GM12873 (cell line): ENCODE data around the gene RALGDS.
A peak's percentile ranks its signal among the peaks of the same experiment; 100 is the strongest.

ENCODE experiments used
- TF ChIP-seq, protein P1 (sequence below): IDR thresholded peaks from 2 replicates; pipeline ENCODE4 v1.5.1; 2012; ENCODE audit warnings: low read depth, mild to moderate bottlenecking, moderate library complexity, low read length, control low read depth; ENCODE audit not compliant: insufficient read depth; ENCODE audit errors: missing control alignments

RALGDS gene

DNA sequence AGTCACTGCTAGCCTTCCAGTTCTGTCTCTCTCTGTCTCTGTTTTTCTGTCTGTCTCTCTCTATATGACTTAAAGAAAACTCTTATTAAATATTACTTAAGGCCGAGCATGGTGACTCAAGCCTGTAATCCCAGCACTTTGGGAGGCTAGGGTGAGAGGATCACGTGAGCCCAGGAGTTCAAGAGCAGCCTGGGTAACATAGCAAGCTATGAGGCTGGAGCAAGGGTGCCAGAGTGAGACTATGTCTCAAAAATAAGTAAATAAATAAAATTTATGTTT is 44.4 kb upstream of the RALGDS start:
- TF ChIP-seq, protein P1, sequence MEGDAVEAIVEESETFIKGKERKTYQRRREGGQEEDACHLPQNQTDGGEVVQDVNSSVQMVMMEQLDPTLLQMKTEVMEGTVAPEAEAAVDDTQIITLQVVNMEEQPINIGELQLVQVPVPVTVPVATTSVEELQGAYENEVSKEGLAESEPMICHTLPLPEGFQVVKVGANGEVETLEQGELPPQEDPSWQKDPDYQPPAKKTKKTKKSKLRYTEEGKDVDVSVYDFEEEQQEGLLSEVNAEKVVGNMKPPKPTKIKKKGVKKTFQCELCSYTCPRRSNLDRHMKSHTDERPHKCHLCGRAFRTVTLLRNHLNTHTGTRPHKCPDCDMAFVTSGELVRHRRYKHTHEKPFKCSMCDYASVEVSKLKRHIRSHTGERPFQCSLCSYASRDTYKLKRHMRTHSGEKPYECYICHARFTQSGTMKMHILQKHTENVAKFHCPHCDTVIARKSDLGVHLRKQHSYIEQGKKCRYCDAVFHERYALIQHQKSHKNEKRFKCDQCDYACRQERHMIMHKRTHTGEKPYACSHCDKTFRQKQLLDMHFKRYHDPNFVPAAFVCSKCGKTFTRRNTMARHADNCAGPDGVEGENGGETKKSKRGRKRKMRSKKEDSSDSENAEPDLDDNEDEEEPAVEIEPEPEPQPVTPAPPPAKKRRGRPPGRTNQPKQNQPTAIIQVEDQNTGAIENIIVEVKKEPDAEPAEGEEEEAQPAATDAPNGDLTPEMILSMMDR: no peak

GRCh38 chr9:133164191-133164590 is 43.2 kb upstream of the RALGDS start:
- TF ChIP-seq, protein P1: no peak

GRCh38 chr9:133163504-133164172 is 42.6 kb upstream of the RALGDS start, which contains the start of gene GBGT1:
Gene GBGT1 (minus strand): TSS chr9:133163914. CDS start chr9:133162412, 1,502 bp downstream.
- TF ChIP-seq, protein P1: no peak

DNA sequence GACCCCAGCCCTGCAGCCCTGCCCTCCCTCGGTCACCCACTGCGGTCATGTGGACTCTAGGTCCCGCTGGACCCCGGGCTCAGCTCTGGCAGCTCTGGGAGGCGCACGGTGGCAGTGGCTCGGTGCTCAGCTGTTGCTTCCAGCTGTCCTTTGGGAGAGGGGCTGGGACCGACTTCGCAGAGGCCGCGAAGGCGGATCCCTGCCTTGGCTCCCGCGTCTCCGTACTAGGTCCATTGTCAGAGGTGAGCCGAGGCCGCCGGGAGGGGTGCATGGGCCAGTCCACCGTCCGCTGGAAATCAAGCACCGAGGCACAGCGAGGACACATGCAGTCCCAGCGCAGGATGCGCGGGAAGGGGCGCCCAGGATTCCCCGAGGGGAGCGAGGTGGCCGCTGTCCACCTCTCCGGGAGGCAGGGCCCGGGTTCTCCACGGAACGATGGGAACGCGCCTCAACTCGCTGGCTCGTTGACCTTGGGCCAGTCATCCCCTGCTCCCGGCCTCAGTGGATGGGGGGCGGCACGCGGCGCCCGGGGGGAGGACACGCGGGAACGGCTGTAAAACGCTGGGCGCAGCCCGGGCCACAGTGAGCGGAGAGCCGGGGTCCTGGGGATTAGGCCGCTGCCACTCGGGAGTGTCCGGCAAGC is 41.9 kb upstream of the RALGDS start:
- TF ChIP-seq, protein P1: no peak

DNA sequence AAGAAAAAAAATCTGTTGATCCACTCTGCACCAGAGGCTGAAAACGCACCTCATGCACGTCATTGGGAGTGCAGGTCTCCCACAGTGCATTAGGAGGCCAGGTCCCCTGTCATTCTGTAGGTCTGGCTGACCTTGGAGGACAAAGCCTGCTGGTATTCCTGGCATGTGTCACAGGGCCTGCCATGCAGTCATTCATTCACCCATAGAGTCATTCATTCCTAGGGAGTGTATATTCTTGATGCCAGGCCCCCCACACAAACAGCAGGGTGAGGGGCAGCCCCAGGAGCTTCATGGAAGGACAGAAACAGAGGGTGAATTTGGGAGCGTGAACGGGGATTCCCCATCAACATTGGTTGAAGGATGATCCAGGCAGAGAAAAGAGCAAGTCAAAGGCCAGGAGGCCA is 40.5 kb upstream of the RALGDS start:
- TF ChIP-seq, protein P1: no peak

- TF ChIP-seq, protein P1: peak; percentile 95
Measured at GRCh38 chr9:133160742-133161546, 39.9 kb upstream of the RALGDS start.

DNA sequence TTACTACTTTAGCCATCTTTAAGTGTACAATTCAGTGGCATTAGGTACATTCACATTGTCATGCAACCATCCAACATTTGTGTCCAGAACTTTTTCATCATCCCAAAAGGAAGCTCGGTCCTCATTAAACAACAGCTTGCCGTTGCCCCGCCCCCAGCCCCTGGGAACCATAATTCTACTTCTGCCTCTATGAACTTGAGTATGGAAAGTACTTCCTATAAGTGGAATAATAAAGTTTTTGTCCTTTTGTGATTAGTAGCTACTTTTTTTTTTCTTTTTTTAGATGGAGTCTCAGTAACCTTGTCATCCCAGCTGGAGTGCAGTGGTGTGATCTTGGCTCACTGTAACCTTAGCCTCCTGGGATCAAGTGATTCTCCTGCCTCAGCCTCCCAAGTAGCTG is 37.7 kb upstream of the RALGDS start:
- TF ChIP-seq, protein P1: no peak
